PFSK-1 (cell line): ENCODE data around the gene MSI1.

ENCODE experiments used
- FOXP2 ChIP-seq: optimal IDR thresholded peaks from 2 replicates; pipeline ENCODE3; 2011; ENCODE audit warnings: borderline replicate concordance, control low read depth, inconsistent platforms; ENCODE audit not compliant: insufficient read depth; ENCODE audit errors: extremely low read length, extremely low read depth
- POLR2AphosphoS5 ChIP-seq: IDR thresholded peaks from 2 replicates; pipeline ENCODE4 v1.6.1; 2012; ENCODE audit warnings: low read depth, mild to moderate bottlenecking, control low read depth, low read length, moderate library complexity
- SIN3A ChIP-seq: IDR thresholded peaks from 2 replicates; pipeline ENCODE4 v1.6.1; 2012; ENCODE audit warnings: mild to moderate bottlenecking, low read length, moderate library complexity, borderline replicate concordance; ENCODE audit not compliant: insufficient read depth
- TAF1 ChIP-seq: IDR thresholded peaks from 2 replicates; pipeline ENCODE4 v1.6.1; 2012; ENCODE audit warnings: low read length, control low read depth, borderline replicate concordance; ENCODE audit not compliant: insufficient read depth
- TF ChIP-seq, protein P1 (sequence below), 2 experiments: IDR thresholded peaks; 2 replicates each; pipeline versions ENCODE4 v1.6.1 to v1.8.0; 2011 to 2012; ENCODE audit warnings: low read depth in 2 of 2, low read length in 2 of 2, control low read depth in 1 of 2, inconsistent platforms in 1 of 2, mild to moderate bottlenecking in 1 of 2, moderate library complexity in 1 of 2; ENCODE audit not compliant: insufficient read depth in 1 of 2

Gene MSI1

DNA sequence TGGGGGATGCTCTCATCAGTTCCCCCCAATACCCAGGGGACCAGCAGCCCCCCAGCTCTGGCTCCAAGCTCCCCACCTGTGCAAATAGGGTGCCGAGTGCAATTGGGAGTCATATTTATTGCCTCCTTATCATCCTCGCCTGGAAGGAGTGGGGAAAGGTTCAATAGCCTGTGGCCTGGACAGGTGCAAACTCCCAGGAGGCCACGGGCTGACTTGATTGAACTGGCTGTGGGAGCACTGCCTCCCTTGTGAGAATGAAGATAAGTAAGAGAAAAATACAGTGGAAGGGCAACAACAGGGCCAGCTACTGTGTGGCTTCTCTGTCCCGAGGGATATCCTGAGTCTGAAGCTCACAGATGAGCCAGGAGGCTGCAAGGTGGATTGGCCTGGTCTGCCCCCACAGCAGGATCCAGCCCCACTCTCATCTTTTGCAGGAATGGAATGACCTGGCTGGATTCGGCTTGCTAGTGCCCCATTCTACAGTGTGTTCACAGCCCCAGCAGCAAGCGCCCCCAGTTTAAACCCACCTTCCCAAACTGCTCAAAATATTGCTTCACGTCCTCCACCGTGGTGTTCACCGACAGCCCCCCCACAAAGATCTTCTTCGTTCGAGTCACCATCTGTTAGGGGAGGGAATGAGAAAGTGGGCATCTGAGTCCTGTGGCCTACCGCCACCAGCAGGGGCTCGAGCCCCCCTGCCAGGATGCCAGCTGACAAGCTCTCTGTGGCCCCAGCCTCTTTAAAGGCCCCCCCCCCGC is 6.3 kb downstream of the MSI1 start:
- TF ChIP-seq POLR2AphosphoS5 (no peak), TAF1 (no peak), FOXP2 (no peak), SIN3A (no peak)
- TF ChIP-seq, protein P1, sequence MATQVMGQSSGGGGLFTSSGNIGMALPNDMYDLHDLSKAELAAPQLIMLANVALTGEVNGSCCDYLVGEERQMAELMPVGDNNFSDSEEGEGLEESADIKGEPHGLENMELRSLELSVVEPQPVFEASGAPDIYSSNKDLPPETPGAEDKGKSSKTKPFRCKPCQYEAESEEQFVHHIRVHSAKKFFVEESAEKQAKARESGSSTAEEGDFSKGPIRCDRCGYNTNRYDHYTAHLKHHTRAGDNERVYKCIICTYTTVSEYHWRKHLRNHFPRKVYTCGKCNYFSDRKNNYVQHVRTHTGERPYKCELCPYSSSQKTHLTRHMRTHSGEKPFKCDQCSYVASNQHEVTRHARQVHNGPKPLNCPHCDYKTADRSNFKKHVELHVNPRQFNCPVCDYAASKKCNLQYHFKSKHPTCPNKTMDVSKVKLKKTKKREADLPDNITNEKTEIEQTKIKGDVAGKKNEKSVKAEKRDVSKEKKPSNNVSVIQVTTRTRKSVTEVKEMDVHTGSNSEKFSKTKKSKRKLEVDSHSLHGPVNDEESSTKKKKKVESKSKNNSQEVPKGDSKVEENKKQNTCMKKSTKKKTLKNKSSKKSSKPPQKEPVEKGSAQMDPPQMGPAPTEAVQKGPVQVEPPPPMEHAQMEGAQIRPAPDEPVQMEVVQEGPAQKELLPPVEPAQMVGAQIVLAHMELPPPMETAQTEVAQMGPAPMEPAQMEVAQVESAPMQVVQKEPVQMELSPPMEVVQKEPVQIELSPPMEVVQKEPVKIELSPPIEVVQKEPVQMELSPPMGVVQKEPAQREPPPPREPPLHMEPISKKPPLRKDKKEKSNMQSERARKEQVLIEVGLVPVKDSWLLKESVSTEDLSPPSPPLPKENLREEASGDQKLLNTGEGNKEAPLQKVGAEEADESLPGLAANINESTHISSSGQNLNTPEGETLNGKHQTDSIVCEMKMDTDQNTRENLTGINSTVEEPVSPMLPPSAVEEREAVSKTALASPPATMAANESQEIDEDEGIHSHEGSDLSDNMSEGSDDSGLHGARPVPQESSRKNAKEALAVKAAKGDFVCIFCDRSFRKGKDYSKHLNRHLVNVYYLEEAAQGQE (IDR thresholded peaks at IDR 0.05; ENCODE audit: insufficient read depth in 1 of 2, low read depth in 2 of 2, low read length in 2 of 2), result no peak

DNA sequence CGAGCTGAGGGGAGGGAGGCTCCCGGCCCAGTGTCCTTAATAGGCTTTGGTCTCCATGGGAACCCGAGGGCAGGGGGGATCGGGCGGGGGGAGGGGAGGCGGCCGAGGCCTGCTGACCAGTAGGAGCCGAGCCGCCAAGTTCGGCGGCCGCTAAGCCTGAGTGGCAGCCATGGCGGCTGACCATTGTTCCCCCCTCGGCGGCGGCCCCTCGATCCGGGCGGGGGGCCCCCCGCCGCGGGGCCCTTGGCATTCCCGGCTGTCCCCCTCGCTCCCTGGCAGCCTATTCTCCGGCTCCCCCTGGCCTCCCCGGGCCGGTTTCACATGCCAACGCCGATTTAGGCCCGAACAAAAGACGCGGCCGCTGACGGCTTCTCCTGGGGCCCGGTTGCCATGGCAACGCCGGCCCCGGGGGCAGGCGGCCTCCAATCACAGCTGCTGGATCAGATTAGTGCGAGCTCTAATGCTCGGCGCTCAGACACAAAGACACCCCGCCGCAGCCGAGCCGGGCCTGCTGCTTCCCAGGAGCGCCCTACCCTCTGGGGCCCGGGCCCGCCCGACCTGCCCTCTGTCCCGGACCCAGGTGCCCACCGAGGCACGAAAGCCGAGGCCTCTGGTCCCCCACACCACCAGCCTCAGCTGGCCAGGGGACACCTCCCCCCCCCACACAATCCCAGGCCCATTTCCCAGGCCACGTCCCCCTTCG is 7.3 kb downstream of the MSI1 start:
- no peak for TF ChIP-seq POLR2AphosphoS5
- TF ChIP-seq SIN3A, result no peak
- TF ChIP-seq, protein P1 (IDR thresholded peaks at IDR 0.05; ENCODE audit: insufficient read depth in 1 of 2, low read depth in 2 of 2, low read length in 2 of 2), result no peak
- TF ChIP-seq FOXP2, result no peak
- no peak for TF ChIP-seq TAF1

DNA sequence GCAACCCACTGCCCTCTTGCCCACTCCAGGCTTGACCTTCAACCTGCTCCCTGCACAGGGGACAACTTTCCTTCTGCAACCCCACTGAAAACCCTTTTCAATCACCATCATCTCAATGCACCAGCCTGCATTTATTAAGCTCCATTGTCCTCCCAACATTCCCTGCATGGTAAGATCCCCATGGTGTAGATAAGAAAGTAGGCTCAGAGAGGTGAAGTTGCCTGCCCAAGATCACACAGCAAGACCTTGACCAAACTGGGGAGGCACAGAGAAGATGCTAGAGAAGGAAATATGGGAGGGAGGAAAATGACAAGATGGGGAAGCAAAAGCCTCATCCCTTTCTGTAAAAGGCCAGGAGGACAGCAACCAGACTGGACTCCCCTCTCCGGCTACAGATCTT is 9.8 kb downstream of the MSI1 start:
- TF ChIP-seq FOXP2 (no peak), TAF1 (no peak), SIN3A (no peak), POLR2AphosphoS5 (no peak)
- TF ChIP-seq, protein P1 (IDR thresholded peaks at IDR 0.05; ENCODE audit: insufficient read depth in 1 of 2, low read depth in 2 of 2, low read length in 2 of 2), result no peak

DNA sequence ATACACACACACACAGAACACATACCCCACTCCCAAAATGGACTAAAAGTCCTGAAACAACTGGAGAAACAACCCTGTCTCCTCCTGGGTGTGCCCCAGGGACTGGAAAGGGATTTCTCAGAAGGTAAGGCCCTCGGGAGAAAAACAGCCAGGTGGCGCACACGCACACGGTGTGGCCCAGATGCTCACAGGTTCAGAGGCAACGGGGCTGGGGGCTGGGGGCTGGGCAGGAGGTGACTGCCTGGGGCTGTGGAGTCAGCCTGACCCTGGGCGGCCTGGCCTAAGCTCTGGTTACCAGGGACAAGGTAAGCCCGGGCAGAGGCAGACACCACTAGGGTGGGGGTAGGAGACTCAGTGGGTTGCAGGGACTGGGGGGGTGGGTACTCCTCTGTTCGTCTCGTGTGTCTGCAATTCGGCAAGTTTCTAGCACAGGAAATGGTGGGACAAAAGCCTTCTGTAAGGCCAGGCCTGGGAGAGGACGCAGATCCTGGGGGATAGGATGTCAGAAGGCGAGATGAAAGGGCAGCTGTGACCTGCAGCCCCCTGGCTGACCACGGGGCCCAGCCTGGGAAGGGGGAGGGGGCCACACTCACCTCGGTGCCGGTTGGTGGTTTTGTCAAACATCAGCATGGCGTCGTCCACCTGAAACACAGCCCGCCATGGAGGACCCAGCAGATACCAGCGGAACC is 10.4 kb downstream of the MSI1 start:
- TF ChIP-seq POLR2AphosphoS5 (no peak), TAF1 (no peak), FOXP2 (no peak), SIN3A (no peak)
- TF ChIP-seq, protein P1 (IDR thresholded peaks at IDR 0.05; ENCODE audit: insufficient read depth in 1 of 2, low read depth in 2 of 2, low read length in 2 of 2), result no peak
